ENCODE results near the gene SCAPER. TPM values are rescaled to one million over a fixed set of nuclear protein-coding genes. Genes with fewer than 3 reads are reported as not detected.

The SCAPER gene
- total RNA-seq, 3 donors from 2014 or later: 19.5 to 49.8 (median 28.5) TPM

DNA sequence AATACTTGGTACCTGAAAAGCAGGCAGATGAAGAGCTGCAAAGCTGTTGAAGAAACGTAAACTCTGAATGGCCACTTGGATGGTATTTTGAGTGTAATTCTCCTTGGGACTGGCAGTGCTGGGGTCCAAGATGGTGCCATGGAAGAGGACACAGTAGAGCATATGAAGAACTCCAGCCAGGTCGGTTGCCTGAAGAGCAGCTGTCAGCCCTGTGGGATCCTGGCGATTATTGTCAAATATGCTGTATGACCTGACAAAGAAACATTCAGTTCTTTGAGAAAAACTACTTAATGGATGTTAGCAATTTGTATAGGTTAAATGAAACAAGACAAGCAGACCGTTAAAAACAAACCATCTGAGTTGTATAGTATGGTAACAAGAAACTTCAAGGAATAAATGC is 523.8 kb downstream of the SCAPER start:
- H3K4me1 ChIP-seq: no peaks in the 10 kb centered on the region
- no peaks in the 10 kb centered on the region for H3K27me3 ChIP-seq

DNA sequence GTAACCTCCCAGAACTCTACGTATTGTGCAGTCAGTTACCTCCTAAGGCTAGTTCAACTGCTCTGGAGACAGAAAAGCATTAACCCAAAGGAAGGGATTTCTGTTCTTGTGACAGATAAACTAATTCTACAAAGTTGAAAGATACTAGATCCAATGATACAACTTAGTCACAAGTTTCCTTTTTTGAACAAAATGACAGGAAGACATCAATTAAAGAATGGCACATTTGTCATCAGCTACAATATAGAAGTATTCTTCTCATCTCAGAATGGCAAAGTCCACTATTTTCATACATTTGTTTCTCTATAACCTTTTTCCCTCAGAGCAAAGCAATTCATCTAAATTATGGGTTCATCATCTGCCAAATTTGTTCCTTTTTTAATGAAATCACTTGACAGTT is 524.9 kb downstream of the SCAPER start:
- no peak overlapping the region for H3K4me3 ChIP-seq
- no peak for DNase-seq (ENCODE audit: low spot score in 2 of 2)
- H3K36me3 ChIP-seq: no peaks in the 10 kb centered on the region
- no peak overlapping the region for H3K27ac ChIP-seq
- intact Hi-C loops (cut with DNase I; ENCODE audit: low total_unique reads): no loop called here
- no peaks in the 10 kb centered on the region for H3K27me3 ChIP-seq
- no peak for TF ChIP-seq POLR2A (IDR thresholded peaks at IDR 0.05)
- TF ChIP-seq, protein P1, sequence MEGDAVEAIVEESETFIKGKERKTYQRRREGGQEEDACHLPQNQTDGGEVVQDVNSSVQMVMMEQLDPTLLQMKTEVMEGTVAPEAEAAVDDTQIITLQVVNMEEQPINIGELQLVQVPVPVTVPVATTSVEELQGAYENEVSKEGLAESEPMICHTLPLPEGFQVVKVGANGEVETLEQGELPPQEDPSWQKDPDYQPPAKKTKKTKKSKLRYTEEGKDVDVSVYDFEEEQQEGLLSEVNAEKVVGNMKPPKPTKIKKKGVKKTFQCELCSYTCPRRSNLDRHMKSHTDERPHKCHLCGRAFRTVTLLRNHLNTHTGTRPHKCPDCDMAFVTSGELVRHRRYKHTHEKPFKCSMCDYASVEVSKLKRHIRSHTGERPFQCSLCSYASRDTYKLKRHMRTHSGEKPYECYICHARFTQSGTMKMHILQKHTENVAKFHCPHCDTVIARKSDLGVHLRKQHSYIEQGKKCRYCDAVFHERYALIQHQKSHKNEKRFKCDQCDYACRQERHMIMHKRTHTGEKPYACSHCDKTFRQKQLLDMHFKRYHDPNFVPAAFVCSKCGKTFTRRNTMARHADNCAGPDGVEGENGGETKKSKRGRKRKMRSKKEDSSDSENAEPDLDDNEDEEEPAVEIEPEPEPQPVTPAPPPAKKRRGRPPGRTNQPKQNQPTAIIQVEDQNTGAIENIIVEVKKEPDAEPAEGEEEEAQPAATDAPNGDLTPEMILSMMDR (IDR thresholded peaks at IDR 0.05): no peak
- no peak for TF ChIP-seq POLR2AphosphoS5 (IDR thresholded peaks at IDR 0.05)
- no peaks in the 10 kb centered on the region for H3K4me1 ChIP-seq
- H3K9me3 ChIP-seq: no peaks in the 10 kb centered on the region

More for the DNA sequence above, 523.8 kb downstream of the SCAPER start:
- Histone ChIP-seq H3K9me3 (no peaks in the 10 kb centered on the region), H3K36me3 (no peaks in the 10 kb centered on the region), H3K4me3 (no peak overlapping the region), H3K27ac (no peak overlapping the region)
- intact Hi-C loops (cut with DNase I; ENCODE audit: low total_unique reads): no loop called here
- DNase-seq (ENCODE audit: low spot score in 2 of 2): no peak
- TF ChIP-seq POLR2A (IDR thresholded peaks at IDR 0.05): no peak
- TF ChIP-seq, protein P1 (IDR thresholded peaks at IDR 0.05): no peak
- no peak for TF ChIP-seq POLR2AphosphoS5 (IDR thresholded peaks at IDR 0.05)

DNA sequence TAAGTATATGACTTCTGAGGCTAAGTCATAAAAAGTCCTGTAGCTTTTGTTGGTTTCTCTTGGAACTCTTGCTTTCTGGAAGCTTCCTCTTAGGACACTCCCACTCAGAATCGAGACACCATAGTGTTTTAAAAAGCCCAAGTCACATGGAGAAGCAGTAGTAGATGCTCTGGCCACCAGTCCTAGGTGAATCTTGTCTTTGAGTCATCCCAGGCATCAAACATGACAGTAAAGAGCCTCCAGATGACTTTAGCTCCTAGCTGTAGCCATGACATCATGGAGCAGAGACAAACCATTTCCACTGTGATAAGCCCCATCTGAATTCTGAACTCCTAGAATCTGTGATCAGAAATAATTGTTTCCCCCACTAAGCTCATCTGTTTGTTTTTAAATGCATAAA is 526.4 kb downstream of the SCAPER start:
- no peaks in the 10 kb centered on the region for H3K4me1 ChIP-seq
- no peaks in the 10 kb centered on the region for H3K9me3 ChIP-seq
- no peak overlapping the region for H3K27ac ChIP-seq
- no peak for TF ChIP-seq POLR2A (IDR thresholded peaks at IDR 0.05)
- TF ChIP-seq POLR2AphosphoS5 (IDR thresholded peaks at IDR 0.05): no peak
- TF ChIP-seq, protein P1 (IDR thresholded peaks at IDR 0.05): no peak
- H3K36me3 ChIP-seq: no peaks in the 10 kb centered on the region
- no peak overlapping the region for H3K4me3 ChIP-seq
- no peak for DNase-seq (ENCODE audit: low spot score in 2 of 2)
- intact Hi-C loops (cut with DNase I; ENCODE audit: low total_unique reads): no loop called here
- H3K27me3 ChIP-seq: no peaks in the 10 kb centered on the region

DNA sequence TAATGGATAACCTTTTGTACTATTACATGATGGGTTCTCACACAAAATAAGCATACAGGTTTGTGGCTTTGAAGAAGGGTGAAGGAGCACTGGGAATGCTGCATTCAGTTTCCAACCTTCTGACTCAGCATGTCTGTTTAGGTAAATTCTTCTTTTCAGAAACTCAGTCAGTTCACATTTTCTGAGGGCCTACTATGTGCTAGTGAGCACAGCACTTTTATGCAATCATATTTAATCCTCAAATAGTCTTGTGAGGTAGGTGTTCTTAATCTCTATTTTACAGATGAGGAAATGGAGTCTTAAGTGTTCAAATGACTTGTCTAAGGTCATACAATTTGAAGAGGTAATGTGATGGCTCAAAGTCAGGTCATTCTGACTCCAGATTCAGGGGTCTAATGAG is 527.4 kb downstream of the SCAPER start:
- TF ChIP-seq, protein P1 (IDR thresholded peaks at IDR 0.05): no peak
- TF ChIP-seq POLR2AphosphoS5 (IDR thresholded peaks at IDR 0.05): no peak
- no peak for TF ChIP-seq POLR2A (IDR thresholded peaks at IDR 0.05)
- Histone ChIP-seq H3K9me3 (no peaks in the 10 kb centered on the region), H3K27ac (no peak overlapping the region), H3K4me3 (no peak overlapping the region), H3K4me1 (no peaks in the 10 kb centered on the region), H3K27me3 (no peaks in the 10 kb centered on the region), H3K36me3 (no peaks in the 10 kb centered on the region)
- DNase-seq (ENCODE audit: low spot score in 2 of 2): no peak
- intact Hi-C loops (cut with DNase I; ENCODE audit: low total_unique reads): no loop called here

DNA sequence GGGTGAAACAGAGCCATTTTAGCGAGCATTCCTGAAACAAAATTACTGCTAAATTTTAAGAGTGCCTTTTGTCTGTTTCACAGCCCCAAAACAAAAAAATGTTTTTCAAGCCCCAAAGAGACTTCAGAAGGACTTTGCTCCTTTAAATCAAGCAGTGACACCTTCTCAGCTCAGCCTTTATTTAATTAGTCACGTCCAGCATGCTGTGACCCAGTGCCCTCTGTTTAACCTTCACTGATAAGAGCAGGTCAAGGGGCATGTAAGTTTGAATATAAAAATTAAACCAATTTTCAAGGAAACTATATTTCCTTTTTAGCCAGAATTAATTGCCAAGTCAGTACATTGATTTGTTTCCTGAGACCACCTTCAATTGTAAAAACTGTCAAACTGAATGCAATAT is 527.9 kb downstream of the SCAPER start:
- H3K27me3 ChIP-seq: no peaks in the 10 kb centered on the region
- no peaks in the 10 kb centered on the region for H3K36me3 ChIP-seq

DNA sequence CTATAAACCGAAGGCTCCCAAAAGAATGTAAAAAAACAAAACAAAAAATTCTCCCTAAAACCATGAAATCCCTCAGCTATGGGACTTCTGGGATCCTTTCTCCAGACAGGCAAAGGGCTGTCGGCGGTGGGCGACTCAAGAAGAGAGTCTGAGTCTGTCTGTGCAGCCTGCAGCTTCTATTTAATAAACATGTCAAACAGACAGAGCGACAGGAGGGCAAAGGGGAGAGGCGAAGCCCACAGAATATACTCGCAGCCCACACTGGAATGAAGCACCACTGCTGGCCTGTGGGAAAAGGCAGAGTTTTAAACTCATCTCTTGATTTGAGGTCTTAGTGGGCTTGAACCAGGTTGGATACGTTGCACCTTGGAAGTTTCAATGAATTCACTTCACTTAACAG is 528.3 kb downstream of the SCAPER start:
- no peak for DNase-seq (ENCODE audit: low spot score in 2 of 2)
- Histone ChIP-seq H3K27me3 (no peaks in the 10 kb centered on the region), H3K27ac (no peak overlapping the region), H3K9me3 (no peaks in the 10 kb centered on the region), H3K4me1 (no peaks in the 10 kb centered on the region), H3K36me3 (no peaks in the 10 kb centered on the region), H3K4me3 (no peak overlapping the region)
- intact Hi-C loops (cut with DNase I; ENCODE audit: low total_unique reads): no loop called here
- TF ChIP-seq, protein P1 (IDR thresholded peaks at IDR 0.05): no peak
- TF ChIP-seq POLR2A (IDR thresholded peaks at IDR 0.05) (no peak), POLR2AphosphoS5 (IDR thresholded peaks at IDR 0.05) (no peak)

More for the DNA sequence above, 527.9 kb downstream of the SCAPER start:
- no peak for TF ChIP-seq POLR2AphosphoS5 (IDR thresholded peaks at IDR 0.05)
- TF ChIP-seq POLR2A (IDR thresholded peaks at IDR 0.05): no peak
- intact Hi-C loops (cut with DNase I; ENCODE audit: low total_unique reads): no loop called here
- no peak overlapping the region for H3K27ac ChIP-seq
- no peak for DNase-seq (ENCODE audit: low spot score in 2 of 2)
- H3K4me1 ChIP-seq: no peaks in the 10 kb centered on the region
- H3K4me3 ChIP-seq: no peak overlapping the region
- no peaks in the 10 kb centered on the region for H3K9me3 ChIP-seq

Data from breast epithelium (tissue), 4 donors.